Activated T-helper 1 cell treated with anti-CD3 and anti-CD28 coated beads, Interleukin-12 subunit alpha, Interleukin-12 subunit beta, Interleukin-2, Interleukin-4 antibody, amounts not matched to agents 30 ng/mL and 10 ng/mL and 1 ng/mL, durations not matched to agents 14 hours and 24 hours and 36 hours (primary cell): Measurements from ENCODE around the gene CDY2A. TPM values are rescaled to one million over a fixed set of nuclear protein-coding genes. Genes with fewer than 3 reads are reported as not detected.
"Not testable (repeated sequence)": the region's sequence is repeated elsewhere in the genome, so short reads cannot be mapped to it uniquely, and the experiment has no call there.

ENCODE experiments used
- DNase-seq: peaks from one replicate; pipeline ENCODE4 v3.0.0; 2021; ENCODE audit warnings: low spot score
- H3K27ac Mint-ChIP-seq: one replicate; pipeline ENCODE4 v1.8.0; 2021; ENCODE audit warnings: mild to moderate bottlenecking, mixed read lengths
- H3K27me3 Mint-ChIP-seq: one replicate; pipeline ENCODE4 v1.8.0; 2022; ENCODE audit warnings: mild to moderate bottlenecking, moderate library complexity, mixed read lengths; ENCODE audit not compliant: insufficient read depth
- H3K36me3 Mint-ChIP-seq: one replicate; pipeline ENCODE4 v1.8.0; 2021; ENCODE audit warnings: low read depth, mixed read lengths
- H3K4me1 Mint-ChIP-seq: one replicate; pipeline ENCODE4 v1.8.0; 2021; ENCODE audit warnings: low read depth, mixed read lengths
- H3K4me3 Mint-ChIP-seq: one replicate; pipeline ENCODE4 v1.8.0; 2021; ENCODE audit warnings: mild to moderate bottlenecking, moderate library complexity, mixed read lengths
- H3K9me3 Mint-ChIP-seq: one replicate; pipeline ENCODE4 v1.8.0; 2021; ENCODE audit warnings: mixed read lengths
- intact Hi-C: fragments of 100-400 bp; cut with micrococcal nuclease; formaldehyde crosslinking; loops from one replicate; pipeline ENCODE4 v1.15.1; 2024
- total RNA-seq: library from RNA; stranded (reverse); gene quantifications from 2 replicates; pipeline ENCODE4 v1.2.3, GENCODE V29; 2022

The CDY2A gene, protein sequence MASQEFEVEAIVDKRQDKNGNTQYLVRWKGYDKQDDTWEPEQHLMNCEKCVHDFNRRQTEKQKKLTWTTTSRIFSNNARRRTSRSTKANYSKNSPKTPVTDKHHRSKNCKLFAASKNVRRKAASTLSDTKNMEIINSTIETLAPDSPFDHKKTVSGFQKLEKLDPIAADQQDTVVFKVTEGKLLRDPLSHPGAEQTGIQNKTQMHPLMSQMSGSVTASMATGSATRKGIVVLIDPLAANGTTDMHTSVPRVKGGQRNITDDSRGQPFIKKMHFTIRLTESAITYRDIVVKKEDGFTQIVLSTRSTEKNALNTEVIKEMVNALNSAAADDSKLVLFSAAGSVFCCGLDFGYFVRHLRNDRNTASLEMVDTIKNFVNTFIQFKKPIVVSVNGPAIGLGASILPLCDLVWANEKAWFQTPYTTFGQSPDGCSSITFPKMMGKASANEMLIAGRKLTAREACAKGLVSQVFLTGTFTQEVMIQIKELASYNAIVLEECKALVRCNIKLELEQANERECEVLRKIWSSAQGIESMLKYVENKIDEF
- total RNA-seq, result not detected in 2 replicates

DNA sequence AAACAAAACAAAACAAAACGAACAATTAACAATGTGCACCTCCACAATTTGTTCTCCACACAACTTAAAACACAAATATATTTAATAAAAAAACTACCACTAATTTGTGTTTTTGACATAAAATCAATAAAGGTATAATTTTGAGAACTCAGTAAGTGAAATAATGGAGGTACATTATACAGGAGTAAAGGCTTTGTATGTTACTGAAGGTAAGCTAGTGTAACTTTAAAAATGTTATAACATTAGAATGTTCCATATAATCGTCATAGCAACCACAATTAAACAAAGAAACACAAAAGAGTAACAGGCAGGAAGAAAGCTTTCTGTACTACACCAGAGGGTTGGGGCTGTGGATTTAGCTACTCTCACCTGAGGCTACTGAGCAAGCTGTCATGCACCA lies at the start of gene CDY2A:
CDY2A (plus strand) TSS at position 301 of the 400 bp plus-strand sequence. CDS start 328 bp downstream, outside the sequence.
- H3K36me3 Mint-ChIP-seq, H3K4me1 Mint-ChIP-seq, H3K27ac Mint-ChIP-seq, intact Hi-C loops, H3K9me3 Mint-ChIP-seq, H3K27me3 Mint-ChIP-seq, DNase-seq, H3K4me3 Mint-ChIP-seq: not testable (repeated sequence)

DNA sequence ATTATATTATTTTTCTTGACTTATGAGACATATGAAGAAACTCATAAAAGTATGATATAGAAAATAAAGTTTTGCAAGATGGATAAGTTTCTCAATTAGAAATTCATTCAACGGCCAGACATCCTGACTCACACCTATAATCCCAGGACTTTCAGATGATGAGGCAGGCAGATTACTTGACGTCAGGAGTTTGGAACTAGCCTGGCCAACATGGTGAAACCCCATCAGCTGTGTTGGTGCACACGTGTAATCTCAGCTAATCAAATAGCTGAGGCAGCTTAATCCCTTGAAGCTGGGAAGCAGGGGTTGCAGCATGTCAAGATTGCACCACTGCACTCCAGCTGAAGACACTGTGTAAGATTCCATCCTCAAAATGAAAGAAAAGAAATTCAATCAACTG lies 28.0 kb upstream of the CDY2A start:
- H3K27me3 Mint-ChIP-seq, H3K4me3 Mint-ChIP-seq, H3K4me1 Mint-ChIP-seq, H3K27ac Mint-ChIP-seq, H3K36me3 Mint-ChIP-seq, intact Hi-C loops, H3K9me3 Mint-ChIP-seq, DNase-seq: not testable (repeated sequence)

DNA sequence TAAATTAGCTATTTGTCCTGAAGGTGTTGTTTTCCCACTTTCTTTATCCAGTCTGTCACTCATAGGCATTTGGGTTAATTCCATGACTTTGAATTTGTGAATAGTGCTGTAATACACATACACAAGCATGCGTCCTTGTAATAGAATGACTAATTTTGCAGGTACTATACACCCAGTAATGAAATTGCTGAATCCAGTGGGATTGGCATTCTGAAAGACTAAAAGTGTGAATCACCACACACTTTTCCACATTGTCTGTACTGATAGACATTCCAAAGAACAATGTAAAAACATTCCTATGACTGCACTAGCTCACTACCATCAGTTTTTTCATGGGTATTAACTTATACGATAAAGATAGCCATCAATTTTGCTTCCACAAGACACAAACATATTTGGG lies 27.3 kb upstream of the CDY2A start:
- H3K4me3 Mint-ChIP-seq, H3K27ac Mint-ChIP-seq, H3K9me3 Mint-ChIP-seq, DNase-seq, intact Hi-C loops, H3K27me3 Mint-ChIP-seq, H3K36me3 Mint-ChIP-seq, H3K4me1 Mint-ChIP-seq: not testable (repeated sequence)

DNA sequence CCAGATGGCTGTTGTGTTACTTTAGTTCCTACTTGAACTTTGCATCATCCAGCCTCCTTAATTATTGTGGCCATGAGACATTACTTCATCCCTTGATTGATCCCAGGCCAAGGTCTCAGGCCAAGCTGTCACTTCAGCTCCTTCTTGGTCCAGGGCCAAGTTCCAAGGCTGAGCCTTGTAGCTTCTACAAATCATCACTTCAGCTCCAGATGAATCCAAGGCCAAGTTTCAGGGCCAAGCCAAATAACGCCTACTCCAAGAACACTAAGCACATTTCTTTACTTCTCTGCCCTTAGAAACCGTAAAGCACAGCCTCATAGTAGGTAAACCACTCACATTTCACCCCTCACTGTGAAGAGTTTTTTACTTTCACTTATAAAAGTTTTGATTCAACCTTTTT lies 1.7 kb upstream of the CDY2A start:
- DNase-seq, H3K36me3 Mint-ChIP-seq, H3K27me3 Mint-ChIP-seq, H3K4me1 Mint-ChIP-seq, intact Hi-C loops, H3K4me3 Mint-ChIP-seq, H3K27ac Mint-ChIP-seq, H3K9me3 Mint-ChIP-seq: not testable (repeated sequence)

DNA sequence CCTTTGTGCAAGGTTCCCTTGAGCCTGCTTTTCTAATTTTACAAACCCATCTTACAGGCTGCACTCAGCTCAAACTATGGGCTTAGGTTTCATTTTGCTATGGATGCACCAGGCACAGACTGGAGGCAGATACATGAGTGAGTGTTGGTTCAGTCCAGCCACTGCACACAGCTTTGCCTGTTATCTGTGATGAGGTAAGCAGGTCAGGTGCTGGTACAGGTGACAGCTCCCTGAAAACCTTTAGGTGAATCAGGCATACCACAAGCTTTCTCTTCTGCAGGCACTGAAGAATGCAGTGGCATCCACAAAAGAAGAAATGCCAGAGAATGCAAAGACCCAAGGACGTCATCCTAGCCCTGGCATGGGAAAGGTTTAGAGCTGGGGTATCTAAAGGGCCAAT lies 3.3 kb downstream of the CDY2A start:
- H3K36me3 Mint-ChIP-seq, H3K4me3 Mint-ChIP-seq, DNase-seq, H3K4me1 Mint-ChIP-seq, H3K27me3 Mint-ChIP-seq, H3K27ac Mint-ChIP-seq, intact Hi-C loops, H3K9me3 Mint-ChIP-seq: not testable (repeated sequence)

DNA sequence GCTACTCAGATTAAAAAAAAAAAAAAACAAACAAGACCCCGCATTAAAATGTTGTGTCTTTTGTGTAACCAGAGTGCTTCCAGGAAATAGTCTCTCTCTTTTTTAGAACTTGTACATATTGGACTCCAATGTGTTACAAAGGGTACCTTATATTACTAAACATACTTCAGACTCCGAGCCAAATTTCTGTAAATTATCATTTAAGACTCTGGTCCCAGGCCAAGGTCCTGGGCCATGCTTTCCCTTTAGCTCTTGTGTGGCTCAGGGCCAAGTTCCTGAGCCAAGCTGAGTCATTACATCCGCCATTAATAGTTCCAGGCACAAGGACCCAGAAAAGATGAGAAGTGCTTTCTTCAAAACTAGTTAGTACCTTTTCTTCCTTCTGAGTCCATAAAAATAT lies 4.6 kb downstream of the CDY2A start:
- intact Hi-C loops, H3K27ac Mint-ChIP-seq, H3K27me3 Mint-ChIP-seq: not testable (repeated sequence)

DNA sequence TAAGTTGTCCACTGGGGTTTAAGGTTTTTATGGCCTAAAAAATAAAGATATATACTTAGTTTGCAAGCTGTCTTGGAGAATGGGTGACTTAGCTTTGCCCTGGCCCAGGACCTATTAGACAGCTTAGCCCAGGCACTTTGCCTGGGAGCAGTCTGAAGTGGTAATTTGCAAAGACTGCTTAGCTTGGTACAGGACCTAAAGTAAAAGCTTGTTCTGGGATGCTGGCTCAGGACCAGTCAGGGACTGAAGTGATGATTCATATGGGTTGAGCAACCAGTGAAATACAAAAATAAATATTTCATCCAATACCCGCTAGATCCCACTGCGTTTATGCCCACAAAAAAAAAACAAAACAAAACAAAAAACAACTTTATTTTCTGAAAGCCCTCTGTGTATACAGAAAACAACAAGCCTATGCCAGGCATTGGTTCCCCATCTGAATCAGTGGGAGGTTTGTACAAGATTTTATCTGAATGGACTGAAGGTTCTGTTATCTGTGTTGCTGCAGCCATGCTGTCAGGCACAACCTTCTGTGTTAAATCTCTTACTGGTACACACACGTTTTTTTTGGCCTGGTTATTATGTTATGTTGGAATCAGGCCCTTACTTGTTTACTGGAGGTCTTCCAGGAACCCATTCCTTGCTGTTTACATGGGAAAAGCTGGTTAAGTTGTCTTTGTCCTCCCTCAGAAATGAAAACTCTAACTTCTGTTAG lies 8.7 kb downstream of the CDY2A start:
- H3K27ac Mint-ChIP-seq, H3K4me1 Mint-ChIP-seq, H3K9me3 Mint-ChIP-seq, H3K27me3 Mint-ChIP-seq, H3K4me3 Mint-ChIP-seq, DNase-seq, intact Hi-C loops, H3K36me3 Mint-ChIP-seq: not testable (repeated sequence)

More for the DNA sequence above, 4.6 kb downstream of the CDY2A start:
- DNase-seq, H3K4me3 Mint-ChIP-seq, H3K36me3 Mint-ChIP-seq, H3K4me1 Mint-ChIP-seq, H3K9me3 Mint-ChIP-seq: not testable (repeated sequence)

DNA sequence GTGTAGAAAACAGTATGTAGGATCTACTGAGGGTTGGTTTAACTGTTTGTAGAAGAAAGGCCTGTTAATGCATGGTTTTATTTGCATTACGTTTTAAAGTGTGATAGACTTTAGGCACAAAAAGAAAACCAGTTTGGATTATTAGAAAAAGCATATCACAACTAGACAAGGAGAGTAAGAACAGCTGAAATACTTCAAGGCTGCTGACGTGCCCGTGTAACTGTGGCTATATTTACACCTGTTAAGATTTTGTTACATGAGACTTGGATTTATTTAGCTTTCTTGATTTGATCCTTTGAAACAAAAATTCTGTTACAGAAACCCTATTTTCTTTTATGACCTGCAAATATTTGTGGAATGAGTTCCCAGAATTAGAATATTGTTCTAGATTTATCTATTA lies 9.3 kb downstream of the CDY2A start:
- intact Hi-C loops, H3K36me3 Mint-ChIP-seq, H3K4me1 Mint-ChIP-seq, H3K27me3 Mint-ChIP-seq, H3K4me3 Mint-ChIP-seq, H3K27ac Mint-ChIP-seq, DNase-seq, H3K9me3 Mint-ChIP-seq: not testable (repeated sequence)

DNA sequence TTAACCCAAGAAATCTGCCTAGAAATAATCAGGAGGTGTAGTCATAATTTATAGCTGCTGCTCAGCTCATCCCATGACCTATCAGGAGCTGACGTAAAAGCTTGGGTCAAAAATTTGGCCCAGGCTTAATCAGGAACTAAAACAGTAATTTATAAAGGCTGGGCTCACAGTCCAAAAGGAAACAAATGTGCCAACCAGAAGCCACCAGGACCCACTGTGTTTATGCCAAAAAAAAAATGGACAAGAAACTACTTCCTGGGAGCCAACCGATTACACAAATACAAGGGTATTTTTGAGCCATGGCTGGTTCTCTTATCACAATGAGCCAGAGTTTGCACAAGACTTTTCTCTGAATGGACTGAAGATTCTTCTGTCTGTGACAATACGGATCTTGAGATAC lies 19.4 kb downstream of the CDY2A start:
- H3K9me3 Mint-ChIP-seq, H3K4me1 Mint-ChIP-seq, H3K36me3 Mint-ChIP-seq, H3K4me3 Mint-ChIP-seq, H3K27ac Mint-ChIP-seq, H3K27me3 Mint-ChIP-seq, intact Hi-C loops, DNase-seq: not testable (repeated sequence)

DNA sequence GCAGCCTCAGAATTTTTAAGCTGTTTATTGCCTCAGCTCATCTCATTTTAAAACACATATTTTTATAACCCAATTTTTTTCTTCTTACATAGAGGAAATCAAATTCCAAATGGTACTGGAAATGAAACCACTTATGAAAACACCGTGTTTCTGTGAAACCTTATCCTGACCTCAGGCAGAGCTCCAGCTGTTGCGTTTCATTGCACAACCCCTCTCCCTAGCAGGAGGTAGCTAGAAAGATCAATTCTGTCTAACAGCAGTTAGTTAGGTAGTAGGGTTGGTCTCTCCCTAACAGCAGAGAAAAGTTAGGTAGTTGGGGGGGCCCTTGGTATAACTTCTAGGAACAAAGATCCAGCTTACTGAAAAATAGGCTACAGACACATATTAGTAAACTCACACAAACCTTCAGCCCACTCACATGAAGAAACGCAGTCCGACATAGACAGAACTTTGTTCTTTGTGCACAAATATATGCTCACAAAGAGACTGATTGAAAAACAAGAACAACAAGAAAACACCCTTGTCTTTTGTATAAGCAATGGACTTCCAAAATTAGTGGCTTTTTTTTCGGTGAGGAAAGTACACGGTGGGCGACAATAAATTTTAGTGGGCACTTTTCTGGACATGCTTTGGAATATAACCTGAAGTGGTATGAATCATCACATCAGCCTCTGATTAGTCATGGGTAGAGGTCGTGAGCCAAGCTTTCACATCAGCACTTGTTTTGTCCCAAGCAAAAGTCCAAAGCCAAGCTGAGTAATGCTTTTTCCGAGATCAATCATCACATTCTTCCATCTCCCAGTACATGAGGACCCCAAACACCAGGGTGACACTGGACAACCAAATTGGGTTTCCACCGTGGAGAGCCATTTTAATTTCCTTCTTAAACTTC lies 22.8 kb downstream of the CDY2A start:
- H3K4me1 Mint-ChIP-seq, H3K27me3 Mint-ChIP-seq, H3K9me3 Mint-ChIP-seq, H3K36me3 Mint-ChIP-seq, H3K27ac Mint-ChIP-seq, H3K4me3 Mint-ChIP-seq, intact Hi-C loops, DNase-seq: not testable (repeated sequence)

DNA sequence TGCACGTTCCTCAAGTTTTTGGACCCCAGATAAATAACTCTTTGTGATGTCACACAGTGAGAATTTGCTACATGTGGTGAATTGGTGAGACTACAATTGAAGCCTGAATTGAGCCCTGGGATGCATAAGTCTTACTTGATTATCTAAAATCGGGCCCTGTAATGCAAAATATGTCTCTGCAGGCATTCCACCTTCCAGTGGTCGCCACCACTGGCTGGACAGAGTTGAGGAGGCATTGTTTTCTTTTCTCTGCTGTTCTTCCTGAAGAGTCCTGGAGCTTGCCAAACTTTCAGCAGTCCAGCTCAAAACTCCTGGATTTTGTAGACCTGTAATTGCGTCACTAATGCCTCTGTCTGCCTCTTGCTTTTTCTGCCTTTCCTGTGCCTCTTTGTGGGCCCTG lies 23.5 kb downstream of the CDY2A start:
- H3K4me1 Mint-ChIP-seq, H3K27ac Mint-ChIP-seq, intact Hi-C loops, H3K9me3 Mint-ChIP-seq, H3K27me3 Mint-ChIP-seq, DNase-seq, H3K36me3 Mint-ChIP-seq, H3K4me3 Mint-ChIP-seq: not testable (repeated sequence)

DNA sequence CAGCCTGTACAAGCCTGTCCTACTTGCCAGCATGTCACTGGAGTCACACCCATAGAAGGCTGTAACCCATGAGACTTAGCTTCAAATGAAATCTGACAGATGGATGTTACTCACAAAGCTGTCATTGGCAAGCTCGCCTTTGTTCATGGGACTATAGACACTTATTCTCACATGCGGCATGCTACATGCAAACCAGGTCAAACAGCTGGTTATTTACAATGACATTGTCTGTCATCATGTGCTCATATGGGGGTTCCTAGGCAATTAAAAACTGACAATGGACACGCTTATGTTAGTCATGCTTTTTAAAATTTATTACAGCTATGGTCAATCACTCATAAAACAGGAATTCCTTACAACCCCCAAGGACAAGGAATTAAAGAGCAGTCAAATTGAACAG lies 30.9 kb downstream of the CDY2A start:
- intact Hi-C loops, H3K4me3 Mint-ChIP-seq, H3K27me3 Mint-ChIP-seq, DNase-seq, H3K9me3 Mint-ChIP-seq, H3K36me3 Mint-ChIP-seq, H3K27ac Mint-ChIP-seq, H3K4me1 Mint-ChIP-seq: not testable (repeated sequence)

DNA sequence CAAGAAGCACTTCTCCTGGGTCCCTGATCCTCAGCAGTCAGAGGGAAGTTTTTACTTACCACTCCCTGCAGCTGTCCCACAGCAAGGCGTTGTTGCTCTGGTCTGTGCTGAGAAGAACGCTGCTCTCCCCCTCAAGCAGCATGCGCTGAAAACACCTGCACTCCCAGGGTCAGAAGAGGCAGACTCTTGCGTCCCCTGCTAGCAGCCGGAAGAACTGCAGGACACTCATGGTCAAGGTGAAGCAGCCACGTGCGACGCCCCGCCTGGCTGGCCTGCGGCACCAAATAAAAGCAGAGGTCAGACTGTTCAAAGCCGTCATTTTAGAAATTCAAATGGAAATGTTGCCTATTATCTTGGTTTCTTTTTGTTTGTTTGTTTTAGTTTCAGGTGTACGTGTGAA lies 47.9 kb downstream of the CDY2A start:
- H3K36me3 Mint-ChIP-seq, H3K27ac Mint-ChIP-seq, H3K4me3 Mint-ChIP-seq, DNase-seq, H3K27me3 Mint-ChIP-seq, intact Hi-C loops, H3K4me1 Mint-ChIP-seq, H3K9me3 Mint-ChIP-seq: not testable (repeated sequence)
